IMR-90 (cell line): ENCODE results near the gene PAN3.

Experiments
- MAFK ChIP-seq: IDR thresholded peaks from 2 replicates; pipeline ENCODE4 v1.6.1; 2012; ENCODE audit warnings: low read depth, low read length, improper control_type of control experiment
- POLR2A ChIP-seq: IDR thresholded peaks from 2 replicates; pipeline ENCODE4 v1.6.1; 2012; ENCODE audit warnings: mild to moderate bottlenecking, low read depth, low read length
- RAD21 ChIP-seq: IDR thresholded peaks from 2 replicates; pipeline ENCODE4 v1.6.1; 2012; ENCODE audit warnings: low read length, improper control_type of control experiment
- SMC3 ChIP-seq: fragments of 150-350 bp; IDR thresholded peaks from 2 replicates; pipeline ENCODE4 v1.6.1; 2016; ENCODE audit warnings: low read depth, mild to moderate bottlenecking, antibody characterized with exemption, low read length, moderate library complexity
- TF ChIP-seq, protein P1 (sequence below): fragments of 150-350 bp; IDR thresholded peaks from 2 replicates; pipeline ENCODE4 v1.6.1; 2017; ENCODE audit warnings: mild to moderate bottlenecking, antibody characterized with exemption, low read length, low read depth
- TF ChIP-seq, protein P2 (sequence below): conservative IDR thresholded peaks from 2 replicates; pipeline ENCODE4 v1.5.1; 2012; ENCODE audit warnings: mild to moderate bottlenecking, low read depth, low read length, improper control_type of control experiment

DNA sequence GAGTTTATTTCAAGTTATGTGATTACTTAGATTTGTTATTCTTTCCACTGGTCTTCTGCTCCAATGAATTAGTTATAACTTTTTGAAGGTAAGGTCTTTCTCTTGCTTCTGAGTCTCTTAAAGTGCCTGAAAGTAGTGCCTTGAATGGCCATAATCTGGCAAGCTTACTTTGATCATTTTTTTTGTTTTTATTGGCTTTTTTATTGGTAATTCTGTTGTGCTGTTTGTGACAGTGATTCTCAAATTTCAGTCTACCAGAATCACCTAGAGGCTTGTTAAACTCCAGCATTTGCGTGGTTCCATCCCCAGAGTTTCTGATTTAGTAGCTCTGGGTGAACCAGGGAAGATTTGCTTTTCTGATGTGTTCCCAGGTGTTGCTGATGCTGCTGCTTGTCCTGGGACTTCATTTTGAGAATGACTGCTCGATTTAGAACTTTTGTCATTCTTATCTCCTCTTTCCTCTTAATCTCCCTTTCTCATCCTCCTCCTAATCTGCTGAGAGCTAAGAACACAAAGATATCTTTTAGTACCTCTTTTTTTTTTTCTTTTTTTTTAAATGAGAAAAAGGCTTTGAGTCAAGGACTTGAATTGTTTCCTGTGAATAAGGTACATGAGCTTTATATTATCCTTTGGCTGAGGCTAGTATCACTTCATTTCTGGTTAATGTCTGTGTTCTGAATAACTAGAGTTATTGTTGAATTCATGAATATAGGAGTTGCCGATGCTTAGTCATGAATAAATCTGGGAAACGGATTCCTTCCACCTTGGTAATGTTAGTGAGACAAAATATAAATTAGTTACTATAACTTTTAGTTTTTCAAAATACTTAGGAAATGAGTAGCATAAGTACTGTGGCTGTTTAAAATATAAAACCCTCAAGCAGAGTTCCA, 91.4 kb downstream of the PAN3 start:
- no peak for TF ChIP-seq RAD21
- no peak for TF ChIP-seq POLR2A
- TF ChIP-seq, protein P1, sequence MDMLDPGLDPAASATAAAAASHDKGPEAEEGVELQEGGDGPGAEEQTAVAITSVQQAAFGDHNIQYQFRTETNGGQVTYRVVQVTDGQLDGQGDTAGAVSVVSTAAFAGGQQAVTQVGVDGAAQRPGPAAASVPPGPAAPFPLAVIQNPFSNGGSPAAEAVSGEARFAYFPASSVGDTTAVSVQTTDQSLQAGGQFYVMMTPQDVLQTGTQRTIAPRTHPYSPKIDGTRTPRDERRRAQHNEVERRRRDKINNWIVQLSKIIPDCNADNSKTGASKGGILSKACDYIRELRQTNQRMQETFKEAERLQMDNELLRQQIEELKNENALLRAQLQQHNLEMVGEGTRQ, result no peak
- TF ChIP-seq, protein P2, sequence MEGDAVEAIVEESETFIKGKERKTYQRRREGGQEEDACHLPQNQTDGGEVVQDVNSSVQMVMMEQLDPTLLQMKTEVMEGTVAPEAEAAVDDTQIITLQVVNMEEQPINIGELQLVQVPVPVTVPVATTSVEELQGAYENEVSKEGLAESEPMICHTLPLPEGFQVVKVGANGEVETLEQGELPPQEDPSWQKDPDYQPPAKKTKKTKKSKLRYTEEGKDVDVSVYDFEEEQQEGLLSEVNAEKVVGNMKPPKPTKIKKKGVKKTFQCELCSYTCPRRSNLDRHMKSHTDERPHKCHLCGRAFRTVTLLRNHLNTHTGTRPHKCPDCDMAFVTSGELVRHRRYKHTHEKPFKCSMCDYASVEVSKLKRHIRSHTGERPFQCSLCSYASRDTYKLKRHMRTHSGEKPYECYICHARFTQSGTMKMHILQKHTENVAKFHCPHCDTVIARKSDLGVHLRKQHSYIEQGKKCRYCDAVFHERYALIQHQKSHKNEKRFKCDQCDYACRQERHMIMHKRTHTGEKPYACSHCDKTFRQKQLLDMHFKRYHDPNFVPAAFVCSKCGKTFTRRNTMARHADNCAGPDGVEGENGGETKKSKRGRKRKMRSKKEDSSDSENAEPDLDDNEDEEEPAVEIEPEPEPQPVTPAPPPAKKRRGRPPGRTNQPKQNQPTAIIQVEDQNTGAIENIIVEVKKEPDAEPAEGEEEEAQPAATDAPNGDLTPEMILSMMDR, result no peak
- no peak for TF ChIP-seq SMC3
- no peak for TF ChIP-seq MAFK
